Liver (tissue), 9 donors: ENCODE results near the gene SMTNL2. TPM values are rescaled to one million over a fixed set of nuclear protein-coding genes. Genes with fewer than 3 reads are reported as not detected.
"Not testable (repeated sequence)": the region's sequence is repeated elsewhere in the genome, so short reads cannot be mapped to it uniquely, and the experiment has no call there.

Source experiments
- DNase-seq: peaks from one replicate; pipeline ENCODE4 v3.0.0-alpha.2; 2017; ENCODE audit warnings: low spot score
- H3K27ac ChIP-seq, 2 donors: one replicate each; pipeline ENCODE4 v1.7.0; 2013; ENCODE audit warnings: inconsistent platforms in 2 of 2, low read length in 2 of 2, control low read depth in 1 of 2, low read depth in 1 of 2, mild to moderate bottlenecking in 1 of 2
- H3K27me3 ChIP-seq, 4 donors: one replicate each; pipeline versions ENCODE4 v1.6.1 to v1.7.0; 2013; ENCODE audit warnings: low read length in 3 of 4, inconsistent platforms in 1 of 4, mild to moderate bottlenecking in 1 of 4, moderate library complexity in 1 of 4; ENCODE audit not compliant: control insufficient read depth in 4 of 4, insufficient read depth in 4 of 4
- H3K36me3 ChIP-seq, 4 donors: one replicate each; pipeline versions ENCODE4 v1.6.1 to v1.7.0; 2013; ENCODE audit warnings: low read length in 3 of 4, mild to moderate bottlenecking in 3 of 4, low read depth in 1 of 4, moderate library complexity in 1 of 4; ENCODE audit not compliant: control insufficient read depth in 4 of 4, insufficient read depth in 3 of 4
- H3K4me1 ChIP-seq, 4 donors: one replicate each; pipeline versions ENCODE4 v1.6.1 to v1.7.0; 2013; ENCODE audit warnings: low read length in 3 of 4, mild to moderate bottlenecking in 3 of 4, moderate library complexity in 1 of 4; ENCODE audit not compliant: control insufficient read depth in 4 of 4, insufficient read depth in 4 of 4
- H3K4me3 ChIP-seq, 3 donors: one replicate each; pipeline versions ENCODE4 v1.6.1 to v1.7.0; 2013; ENCODE audit warnings: low read length in 3 of 3, control low read depth in 1 of 3, low read depth in 1 of 3, mild to moderate bottlenecking in 1 of 3
- H3K9ac ChIP-seq, 2 donors: one replicate each; pipeline ENCODE4 v1.7.0; 2013; ENCODE audit warnings: low read length in 2 of 2, mild to moderate bottlenecking in 2 of 2, moderate library complexity in 2 of 2, control low read depth in 1 of 2, low read depth in 1 of 2
- H3K9me3 ChIP-seq, 4 donors: one replicate each; pipeline versions ENCODE4 v1.6.1 to v1.7.0; 2013; ENCODE audit warnings: low read length in 3 of 4; ENCODE audit not compliant: control insufficient read depth in 4 of 4
- ATF3 ChIP-seq: IDR thresholded peaks from 2 replicates; pipeline ENCODE4 v1.6.1; 2016; ENCODE audit warnings: antibody characterized with exemption
- EGR1 ChIP-seq, 2 donors: IDR thresholded peaks; 2 replicates each; pipeline ENCODE4 v1.6.1; 2016 to 2018; ENCODE audit warnings: antibody characterized with exemption in 2 of 2, low read depth in 2 of 2
- FOXA1 ChIP-seq: IDR thresholded peaks from 2 replicates; pipeline ENCODE4 v1.6.1; 2016; ENCODE audit warnings: antibody characterized with exemption
- FOXA2 ChIP-seq: IDR thresholded peaks from 2 replicates; pipeline ENCODE4 v1.6.1; 2016; ENCODE audit warnings: antibody characterized with exemption
- GABPA ChIP-seq, 2 donors: IDR thresholded peaks in 1 of 2; conservative IDR thresholded peaks in 1 of 2; 2 replicates each; pipeline ENCODE4 v1.6.1; 2016; ENCODE audit warnings: antibody characterized with exemption in 2 of 2, mild to moderate bottlenecking in 1 of 2, moderate library complexity in 1 of 2
- HNF4A ChIP-seq, 2 donors: conservative IDR thresholded peaks; 2 replicates each; pipeline ENCODE4 v1.6.1; 2016; ENCODE audit warnings: antibody characterized with exemption in 2 of 2, mild to moderate bottlenecking in 2 of 2
- HNF4G ChIP-seq: IDR thresholded peaks from 2 replicates; pipeline ENCODE4 v1.6.1; 2016; ENCODE audit warnings: antibody characterized with exemption
- JUND ChIP-seq, 2 donors: IDR thresholded peaks; 2 replicates each; pipeline ENCODE4 v1.6.1; 2016; ENCODE audit warnings: antibody characterized with exemption in 2 of 2
- MAX ChIP-seq: IDR thresholded peaks from 2 replicates; pipeline ENCODE4 v1.6.1; 2016; ENCODE audit warnings: antibody characterized with exemption
- NR2F2 ChIP-seq: IDR thresholded peaks from 2 replicates; pipeline ENCODE4 v1.6.1; 2016; ENCODE audit warnings: antibody characterized with exemption
- RAD21 ChIP-seq, 2 donors: IDR thresholded peaks; 2 replicates each; pipeline ENCODE4 v1.6.1; 2016; ENCODE audit warnings: antibody characterized with exemption in 2 of 2, mild to moderate bottlenecking in 2 of 2
- RXRA ChIP-seq, 2 donors: IDR thresholded peaks; 2 replicates each; pipeline ENCODE4 v1.6.1; 2017 to 2018; ENCODE audit warnings: antibody characterized with exemption in 2 of 2, mild to moderate bottlenecking in 1 of 2
- TAF1 ChIP-seq: conservative IDR thresholded peaks from 2 replicates; pipeline ENCODE4 v1.6.1; 2016; ENCODE audit warnings: antibody characterized with exemption, mild to moderate bottlenecking
- YY1 ChIP-seq: IDR thresholded peaks from 2 replicates; pipeline ENCODE4 v1.6.1; 2016; ENCODE audit warnings: antibody characterized with exemption, mild to moderate bottlenecking
- ZBTB33 ChIP-seq: IDR thresholded peaks from 2 replicates; pipeline ENCODE4 v1.6.1; 2016; ENCODE audit warnings: antibody characterized with exemption
- WGBS: extraction: QIAGEN DNeasy Blood & Tissue Kit; methylation state at CpG from one replicate; pipeline ENCODE4 v1.1.7; 2013; 5-methylcytosine and 5-hydroxymethylcytosine counted together
- polyA plus RNA-seq, 2 donors: library from polyadenylated mRNA; stranded (reverse) in 1 of 2; unstranded in 1 of 2; fragments of 200-250 nt in 1 of 2; fragments of >200 nt in 1 of 2; fragmentation: Nextera tagmentation in 1 of 2; extraction: Ambion mirVana in 1 of 2; gene quantifications; one replicate each; pipeline versions ENCODE4 v1.2.1 to v1.2.3, GENCODE V29; 2013 to 2015
- total RNA-seq, 2 donors: library from RNA; depleted of rRNA; stranded (reverse); fragments of >200 nt; gene quantifications; one replicate each; pipeline ENCODE4 v1.2.3, GENCODE V29; 2014
- donor health status: healthy.
- donor health status: healthy.
- donor health status: healthy.
- donor health status: healthy.
- donor health status: healthy.

The SMTNL2 gene
- total and polyA plus RNA-seq, 4 donors: 0.13 to 0.29 TPM; not detected in 2

GRCh38 chr17:4634976-4635375 lies 50.6 kb downstream of the SMTNL2 start:
- no peak overlapping the region for H3K4me3 ChIP-seq
- no peak overlapping the region for H3K27ac ChIP-seq
- no peaks in the 10 kb centered on the region for H3K9me3 ChIP-seq
- TF ChIP-seq RXRA (IDR thresholded peaks at IDR 0.05) (no peak), JUND (IDR thresholded peaks at IDR 0.05) (no peak)
- H3K36me3 ChIP-seq: no peaks in the 10 kb centered on the region
- peaks cover 0 to 11% (median 2%) of the 10 kb centered on the region in 4 donors for H3K4me1 ChIP-seq
- peaks cover 0 to 6% (median 4%) of the 10 kb centered on the region in 4 donors for H3K27me3 ChIP-seq
- no peak for DNase-seq
- H3K9ac ChIP-seq: no peak overlapping the region
- 67% methylated on average over 4 of the region's 4 CpGs for WGBS

GRCh38 chr17:4635823-4636375 lies 51.6 kb downstream of the SMTNL2 start:
- Histone ChIP-seq H3K36me3 (no peaks in the 10 kb centered on the region), H3K27me3 (peaks cover 0 to 6% (median 4%) of the 10 kb centered on the region in 4 donors), H3K9ac (no peak overlapping the region), H3K4me3 (no peak overlapping the region), H3K4me1 (peaks cover 0 to 13% (median 2%) of the 10 kb centered on the region in 4 donors), H3K27ac (no peak overlapping the region), H3K9me3 (no peaks in the 10 kb centered on the region)
- no peak for DNase-seq
- WGBS: 12% methylated on average over 10 of the region's 10 CpGs
- TF ChIP-seq MAX: no peak
- TF ChIP-seq RAD21 (IDR thresholded peaks at IDR 0.05): no peak
- no peak for TF ChIP-seq FOXA2
- TF ChIP-seq ZBTB33: no peak
- no peak for TF ChIP-seq RXRA (IDR thresholded peaks at IDR 0.05)
- TF ChIP-seq JUND (IDR thresholded peaks at IDR 0.05): no peak
- no peak for TF ChIP-seq ATF3
- no peak for TF ChIP-seq YY1
- no peak for TF ChIP-seq TAF1
- TF ChIP-seq FOXA1: no peak

GRCh38 chr17:4636474-4637100 lies 52.3 kb downstream of the SMTNL2 start:
- Histone ChIP-seq H3K4me3 (no peak overlapping the region), H3K4me1 (peaks cover 2 to 20% (median 4%) of the 10 kb centered on the region in 4 donors), H3K9me3 (no peaks in the 10 kb centered on the region), H3K27ac (no peak overlapping the region), H3K27me3 (peaks cover 0 to 8% (median 6%) of the 10 kb centered on the region in 4 donors), H3K36me3 (no peaks in the 10 kb centered on the region), H3K9ac (no peak overlapping the region)
- 54% methylated on average over 12 of the region's 12 CpGs for WGBS
- DNase-seq: no peak
- TF ChIP-seq RXRA (IDR thresholded peaks at IDR 0.05) (no peak), ATF3 (no peak), NR2F2 (no peak), ZBTB33 (no peak), RAD21 (IDR thresholded peaks at IDR 0.05) (no peak), EGR1 (IDR thresholded peaks at IDR 0.05; ENCODE audit: low read depth in 2 of 2) (no peak), GABPA (IDR thresholded peaks at IDR 0.05 in 1 of 2, conservative IDR thresholded peaks at IDR 0.05 in 1 of 2) (no peak), HNF4A (conservative IDR thresholded peaks at IDR 0.05) (no peak), FOXA1 (no peak), FOXA2 (no peak), TAF1 (no peak), HNF4G (no peak), YY1 (no peak)

- H3K4me1 ChIP-seq: peaks cover 4 to 24% (median 5%) of the 10 kb centered on the region in 4 donors
- H3K27ac ChIP-seq, H3K4me3 ChIP-seq, H3K9ac ChIP-seq, H3K36me3 ChIP-seq, H3K9me3 ChIP-seq, DNase-seq: not testable (repeated sequence)
- H3K27me3 ChIP-seq: peaks cover 2 to 12% (median 11%) of the 10 kb centered on the region in 4 donors
- 41% methylated on average over 8 of the region's 8 CpGs for WGBS
Observed at GRCh38 chr17:4638766-4639165, 54.4 kb downstream of the SMTNL2 start.
